Measurements from ENCODE around the gene FHIP2A. TPM values are rescaled to one million over a fixed set of nuclear protein-coding genes. Genes with fewer than 3 reads are reported as not detected.
"Not testable (repeated sequence)": the region's sequence is repeated elsewhere in the genome, so short reads cannot be mapped to it uniquely, and the experiment has no call there.

FHIP2A gene
- total RNA-seq, 1 experiment from 2014 or later = 20.7 TPM

DNA sequence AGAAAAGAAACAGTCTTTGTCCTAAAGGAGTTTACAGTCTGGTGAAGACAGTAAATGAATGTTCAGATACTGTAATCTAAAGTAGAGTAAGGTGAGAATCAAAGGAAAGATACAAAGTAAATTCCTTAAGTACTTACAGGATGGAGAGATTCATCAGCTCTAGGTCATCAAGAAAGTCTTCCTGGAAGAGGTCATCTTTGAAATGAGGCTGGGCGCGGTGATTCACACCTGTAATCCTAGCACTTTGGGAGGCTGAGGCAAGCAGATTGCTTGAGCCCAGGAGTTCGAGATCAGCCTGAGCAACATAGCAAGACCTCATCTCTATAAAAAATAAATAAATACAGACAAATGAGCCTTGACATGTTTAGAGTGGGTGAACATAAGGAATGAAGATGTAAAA, 18.3 kb downstream of the FHIP2A start (continued):
- no peak for TF ChIP-seq REST (IDR thresholded peaks at IDR 0.05; ENCODE audit: low read depth)
- no peak for TF ChIP-seq SRF (IDR thresholded peaks at IDR 0.05; ENCODE audit: low read depth)
- TF ChIP-seq POLR2A (IDR thresholded peaks at IDR 0.05; ENCODE audit: borderline replicate concordance, extremely low read depth, insufficient read depth, insufficient read length) = no peak
- TF ChIP-seq MAX (IDR thresholded peaks at IDR 0.05) = no peak
- TF ChIP-seq YY1 (IDR thresholded peaks at IDR 0.05; ENCODE audit: extremely low read depth, insufficient replicate concordance, low read depth, low read length) = no peak
- no peak for TF ChIP-seq EZH2phosphoT487 (IDR thresholded peaks at IDR 0.05; ENCODE audit: borderline replicate concordance)

GRCh38 chr10:114845978-114846693, 24.6 kb downstream of the FHIP2A start:
- ChIA-PET POLR2A (no interaction called here), CTCF (no interaction called here), RAD21 (ENCODE audit: low non-redundant PET in 1 of 2, low total read pairs in 2 of 2, uncharacterized antibody in 2 of 2, unreplicated experiment in 2 of 2) (no interaction called here)
- H3K9me2 ChIP-seq (ENCODE audit: insufficient read depth) = no peaks in the 10 kb centered on the region
- no peak overlapping the region for H3K4me2 ChIP-seq (ENCODE audit: low read length)
- H3K9ac ChIP-seq (ENCODE audit: low read length) = no peak overlapping the region
- H3K4me1 ChIP-seq (ENCODE audit: control insufficient read depth in 1 of 2, insufficient read depth in 2 of 2, low read length in 2 of 2) = no peaks in the 10 kb centered on the region
- no peaks in the 10 kb centered on the region for H4K20me1 ChIP-seq (ENCODE audit: insufficient read depth)
- ATAC-seq = no peak
- no peak for DNase-seq (ENCODE audit: low read depth, low spot score)
- TF ChIP-seq ELF1 (IDR thresholded peaks at IDR 0.05; ENCODE audit: borderline replicate concordance, low read depth) (no peak), ZNF274 (IDR thresholded peaks at IDR 0.05; ENCODE audit: low read depth, low read length) (no peak), RAD21 (IDR thresholded peaks at IDR 0.05; ENCODE audit: low read depth) (no peak), FOSL1 (IDR thresholded peaks at IDR 0.05; ENCODE audit: low read depth) (no peak), SP1 (IDR thresholded peaks at IDR 0.05; ENCODE audit: low read depth) (no peak), POLR2AphosphoS5 (IDR thresholded peaks at IDR 0.05; ENCODE audit: low read depth, low read length) (no peak)
- TF ChIP-seq, protein P1, sequence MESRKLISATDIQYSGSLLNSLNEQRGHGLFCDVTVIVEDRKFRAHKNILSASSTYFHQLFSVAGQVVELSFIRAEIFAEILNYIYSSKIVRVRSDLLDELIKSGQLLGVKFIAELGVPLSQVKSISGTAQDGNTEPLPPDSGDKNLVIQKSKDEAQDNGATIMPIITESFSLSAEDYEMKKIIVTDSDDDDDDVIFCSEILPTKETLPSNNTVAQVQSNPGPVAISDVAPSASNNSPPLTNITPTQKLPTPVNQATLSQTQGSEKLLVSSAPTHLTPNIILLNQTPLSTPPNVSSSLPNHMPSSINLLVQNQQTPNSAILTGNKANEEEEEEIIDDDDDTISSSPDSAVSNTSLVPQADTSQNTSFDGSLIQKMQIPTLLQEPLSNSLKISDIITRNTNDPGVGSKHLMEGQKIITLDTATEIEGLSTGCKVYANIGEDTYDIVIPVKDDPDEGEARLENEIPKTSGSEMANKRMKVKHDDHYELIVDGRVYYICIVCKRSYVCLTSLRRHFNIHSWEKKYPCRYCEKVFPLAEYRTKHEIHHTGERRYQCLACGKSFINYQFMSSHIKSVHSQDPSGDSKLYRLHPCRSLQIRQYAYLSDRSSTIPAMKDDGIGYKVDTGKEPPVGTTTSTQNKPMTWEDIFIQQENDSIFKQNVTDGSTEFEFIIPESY (IDR thresholded peaks at IDR 0.05; ENCODE audit: extremely low read depth, insufficient replicate concordance, low read length) = no peak
- no peaks in the 10 kb centered on the region for H3K79me2 ChIP-seq (ENCODE audit: insufficient read depth, low read length)
- peaks cover 37 to 50% of the 10 kb centered on the region in 2 experiments for H3K36me3 ChIP-seq (ENCODE audit: control insufficient read depth in 1 of 2, insufficient read depth in 2 of 2, low read length in 2 of 2)
- H2AFZ ChIP-seq (ENCODE audit: low read depth, low read length, poor library complexity, severe bottlenecking) = no peak overlapping the region
- intact Hi-C loops (cut with micrococcal nuclease) = no loop called here
- no peak overlapping the region for H3K27ac ChIP-seq (ENCODE audit: low read depth, low read length)
- no peaks in the 10 kb centered on the region for H3K9me3 ChIP-seq (ENCODE audit: control insufficient read depth in 1 of 2, insufficient read depth in 1 of 2, low read depth in 1 of 2, low read length in 2 of 2)
- BruUV-seq (replicated peaks) = no TSS peak
- H3K27me3 ChIP-seq (ENCODE audit: insufficient read depth, low read length) = no peaks in the 10 kb centered on the region
- no peak overlapping the region for H3K4me3 ChIP-seq (replicated peaks in 1 of 2; ENCODE audit: low read depth in 1 of 2, low read length in 2 of 2)

DNA sequence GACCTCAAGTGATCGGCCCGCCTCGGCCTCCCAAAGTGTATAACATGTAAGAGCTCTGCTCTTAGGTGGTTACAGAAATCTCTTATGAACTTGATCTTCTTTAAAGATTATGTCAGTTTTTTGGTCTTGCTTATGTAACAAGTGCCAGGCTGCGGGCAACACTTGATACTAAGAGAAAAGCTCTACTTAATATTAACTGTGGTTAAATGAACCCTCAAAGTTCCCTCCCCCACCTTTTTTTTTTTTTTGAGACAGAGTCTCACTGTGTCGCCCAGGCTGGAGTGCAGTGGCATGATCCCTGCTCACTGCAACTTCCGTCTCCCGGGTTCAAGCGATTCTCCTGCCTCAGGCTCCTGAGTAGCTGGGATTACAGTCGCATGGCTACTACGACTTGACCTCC, 25.9 kb downstream of the FHIP2A start:
- H3K4me3 ChIP-seq (replicated peaks in 1 of 2; ENCODE audit: low read depth in 1 of 2, low read length in 2 of 2); BruUV-seq (replicated peaks); H3K9me3 ChIP-seq (ENCODE audit: control insufficient read depth in 1 of 2, insufficient read depth in 1 of 2, low read depth in 1 of 2, low read length in 2 of 2); H3K4me2 ChIP-seq (ENCODE audit: low read length); H3K27ac ChIP-seq (ENCODE audit: low read depth, low read length); H3K9me2 ChIP-seq (ENCODE audit: insufficient read depth); H4K20me1 ChIP-seq (ENCODE audit: insufficient read depth); CTCF ChIA-PET; H2AFZ ChIP-seq (ENCODE audit: low read depth, low read length, poor library complexity, severe bottlenecking); H3K79me2 ChIP-seq (ENCODE audit: insufficient read depth, low read length); POLR2A ChIA-PET; intact Hi-C loops (cut with micrococcal nuclease); RAD21 ChIA-PET (ENCODE audit: low non-redundant PET in 1 of 2, low total read pairs in 2 of 2, uncharacterized antibody in 2 of 2, unreplicated experiment in 2 of 2); H3K27me3 ChIP-seq (ENCODE audit: insufficient read depth, low read length); H3K9ac ChIP-seq (ENCODE audit: low read length); DNase-seq (ENCODE audit: low read depth, low spot score); ATAC-seq; H3K4me1 ChIP-seq (ENCODE audit: control insufficient read depth in 1 of 2, insufficient read depth in 2 of 2, low read length in 2 of 2): not testable (repeated sequence)
- peaks cover 37 to 52% of the 10 kb centered on the region in 2 experiments for H3K36me3 ChIP-seq (ENCODE audit: control insufficient read depth in 1 of 2, insufficient read depth in 2 of 2, low read length in 2 of 2)
